GM12801 (cell line): ENCODE measurements around the gene NUP93.

Experiments used
- CTCF ChIP-seq: IDR thresholded peaks from one replicate; pipeline ENCODE4 v1.5.1; 2011; ENCODE audit warnings: control low read depth; ENCODE audit not compliant: insufficient read length; ENCODE audit errors: extremely low read depth

The NUP93 gene

GRCh38 chr16:56798955-56799354, 69.0 kb downstream of the NUP93 start:
- TF ChIP-seq CTCF = no peak

- no peak for TF ChIP-seq CTCF
Observed at GRCh38 chr16:56800355-56800754, 70.4 kb downstream of the NUP93 start.

- TF ChIP-seq CTCF = no peak
Observed at GRCh38 chr16:56801762-56802161, 71.8 kb downstream of the NUP93 start.

GRCh38 chr16:56807011-56807675, 77.2 kb downstream of the NUP93 start:
- TF ChIP-seq CTCF = no peak

- TF ChIP-seq CTCF = no peak
Observed at GRCh38 chr16:56810954-56811353, 81.0 kb downstream of the NUP93 start.

GRCh38 chr16:56812884-56813283, 83.0 kb downstream of the NUP93 start:
- no peak for TF ChIP-seq CTCF

GRCh38 chr16:56814537-56815432, 84.9 kb downstream of the NUP93 start:
- no peak for TF ChIP-seq CTCF
